ELR (cell line): ENCODE data around the gene NKX1-2.

Experiments used
- DNase-seq: peaks from one replicate; pipeline ENCODE4 v3.0.0-alpha.2; 2015; ENCODE audit warnings: low read depth

The NKX1-2 gene

DNA sequence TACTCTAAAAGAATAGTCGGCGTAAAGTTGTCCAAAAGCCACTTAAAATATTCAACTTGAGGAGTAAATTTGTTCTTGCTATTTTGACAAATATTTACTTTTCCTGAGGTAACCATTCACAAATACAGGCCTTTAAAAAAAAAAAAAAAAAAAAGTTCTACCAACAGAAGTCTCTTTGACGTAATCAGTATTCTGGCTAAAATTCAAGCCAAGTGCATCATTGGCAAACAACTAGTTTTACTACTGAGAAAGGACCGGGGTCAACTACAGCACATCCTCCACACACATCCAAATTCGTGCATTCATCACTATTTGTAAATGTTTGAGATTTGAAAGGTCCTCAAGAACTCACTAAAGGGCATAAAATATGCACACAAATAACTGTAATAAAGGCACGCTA, 33.1 kb downstream of the NKX1-2 start:
- DNase-seq, result no peak

DNA sequence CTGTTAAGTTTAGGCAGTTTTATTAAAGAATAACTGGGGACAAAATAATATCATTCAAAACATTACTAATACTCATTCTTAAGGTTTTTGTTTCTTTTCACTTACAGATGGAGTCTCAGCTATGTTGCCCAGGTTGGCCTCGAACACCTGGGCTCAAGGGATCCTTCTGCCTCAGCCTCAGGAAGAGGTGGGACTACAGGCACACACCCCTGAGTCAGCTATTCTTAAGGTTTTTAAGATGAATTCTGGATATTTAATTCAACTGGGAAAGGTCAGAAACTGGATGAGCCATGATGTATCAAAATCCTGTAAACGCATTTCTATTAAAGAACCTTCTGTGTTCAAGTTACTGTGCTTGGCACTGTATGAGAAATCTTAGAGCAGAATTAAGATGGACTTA, 34.6 kb downstream of the NKX1-2 start:
- no peak for DNase-seq

DNA sequence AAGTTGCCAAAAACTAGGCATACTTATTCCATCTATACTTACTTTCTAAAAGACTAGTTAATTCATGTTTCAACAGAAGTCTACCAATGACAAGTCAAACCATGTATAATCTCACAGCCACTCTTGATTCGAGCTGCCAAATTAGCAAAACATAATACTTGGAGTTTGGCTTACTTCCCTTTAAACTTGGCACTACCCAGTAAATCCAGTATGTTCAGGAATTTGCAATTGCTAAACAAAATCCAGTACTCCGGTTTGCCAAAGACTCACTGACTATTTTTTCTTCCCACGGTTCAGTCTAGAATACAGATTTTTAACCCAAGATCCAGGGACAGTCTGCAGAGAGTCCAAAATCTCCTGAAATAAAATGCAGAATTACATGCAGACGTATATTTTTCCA, 35.8 kb downstream of the NKX1-2 start:
- no peak for DNase-seq

DNA sequence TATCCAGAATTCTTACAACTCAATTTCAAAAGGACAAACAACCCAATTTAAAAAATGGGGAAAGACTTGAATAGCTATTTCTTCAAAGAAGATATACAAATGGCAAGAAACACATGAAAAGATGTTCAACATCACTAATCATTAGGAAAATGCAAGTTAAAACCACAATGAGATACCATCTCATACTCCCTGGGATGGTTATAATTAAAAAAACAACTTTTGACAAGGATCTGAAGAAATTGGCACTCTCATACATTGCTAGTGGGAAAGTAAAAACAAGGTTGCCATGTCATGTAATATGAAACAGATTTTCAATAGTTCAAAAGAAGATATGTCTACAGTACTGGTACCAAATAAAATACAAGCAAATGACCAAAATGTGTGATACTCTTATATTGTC, 40.1 kb downstream of the NKX1-2 start:
- DNase-seq, result no peak

DNA sequence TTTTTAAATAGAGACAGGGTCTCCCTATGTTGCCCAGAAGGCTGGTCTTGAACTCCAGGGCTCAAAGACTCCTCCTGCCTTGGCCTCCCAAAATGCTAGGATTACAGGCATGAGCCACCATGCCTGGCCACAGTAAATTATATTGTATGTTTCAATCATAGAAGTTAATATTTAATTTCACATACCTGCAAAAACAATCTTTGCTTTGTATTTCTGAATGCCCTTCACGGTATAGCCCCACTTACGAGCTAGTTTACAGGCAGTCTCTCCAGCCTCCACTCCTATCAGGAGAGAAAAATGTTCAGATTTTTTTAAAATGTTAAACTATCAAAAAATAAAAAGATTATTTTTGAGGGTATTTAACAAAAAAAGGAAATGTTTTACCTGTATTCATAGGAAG, 41.5 kb downstream of the NKX1-2 start:
- DNase-seq, result no peak

DNA sequence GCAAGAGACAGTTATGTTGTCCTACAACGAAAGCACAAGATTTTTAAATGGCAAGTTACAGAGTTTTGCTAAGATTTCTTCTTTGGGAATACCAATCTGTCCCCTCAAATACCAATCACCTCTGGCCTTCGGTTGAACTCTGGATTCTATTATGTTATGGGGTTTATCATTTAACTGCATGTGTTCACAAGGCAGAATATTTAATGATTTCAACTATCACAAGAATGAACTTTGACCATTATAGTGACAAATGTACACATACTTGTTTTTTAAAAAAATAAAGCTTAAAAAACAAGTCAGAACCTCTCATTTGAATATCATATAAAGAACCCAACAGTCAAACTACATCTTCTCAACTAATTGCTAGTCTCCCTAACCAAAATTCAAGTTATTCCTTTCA, 42.4 kb downstream of the NKX1-2 start:
- no peak for DNase-seq

DNA sequence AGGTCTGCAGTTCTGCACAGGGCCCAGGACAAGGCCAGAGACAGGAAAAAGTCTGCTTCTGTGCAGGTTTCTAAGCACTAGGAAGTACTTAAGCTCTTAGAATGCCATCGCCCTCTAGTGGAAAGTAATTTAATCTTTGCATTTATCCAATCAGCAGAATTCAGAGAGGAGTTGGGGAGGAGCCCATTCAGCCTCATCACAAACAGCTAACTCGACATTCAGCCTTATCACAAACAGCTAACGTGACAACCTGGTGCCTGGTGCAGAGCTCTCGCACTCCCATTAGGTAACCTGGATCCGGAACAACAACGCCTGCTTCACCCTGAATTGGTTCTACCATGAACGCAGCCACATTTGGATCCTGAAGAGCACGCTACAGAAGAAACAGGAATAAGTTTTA, 46.3 kb downstream of the NKX1-2 start:
- peak; percentile 84 for DNase-seq

DNA sequence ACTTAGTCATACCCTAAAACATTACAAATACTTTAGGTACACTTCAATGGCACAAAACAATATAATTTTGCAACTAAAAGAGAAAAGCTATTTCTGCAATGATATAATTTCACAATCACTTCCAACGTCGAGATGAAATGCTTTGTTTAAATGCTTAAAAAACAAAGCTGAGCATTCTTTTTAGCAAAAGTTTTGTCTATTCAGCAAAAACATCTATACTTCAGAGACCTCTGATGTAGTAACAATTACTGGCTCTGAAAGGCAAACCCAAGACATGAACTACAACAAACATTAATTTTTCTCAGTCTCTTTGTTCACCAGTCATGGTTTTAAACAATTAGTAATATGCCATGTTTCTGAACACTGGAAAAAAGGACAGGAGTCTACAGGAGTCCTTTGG, 47.6 kb downstream of the NKX1-2 start:
- DNase-seq, result no peak

DNA sequence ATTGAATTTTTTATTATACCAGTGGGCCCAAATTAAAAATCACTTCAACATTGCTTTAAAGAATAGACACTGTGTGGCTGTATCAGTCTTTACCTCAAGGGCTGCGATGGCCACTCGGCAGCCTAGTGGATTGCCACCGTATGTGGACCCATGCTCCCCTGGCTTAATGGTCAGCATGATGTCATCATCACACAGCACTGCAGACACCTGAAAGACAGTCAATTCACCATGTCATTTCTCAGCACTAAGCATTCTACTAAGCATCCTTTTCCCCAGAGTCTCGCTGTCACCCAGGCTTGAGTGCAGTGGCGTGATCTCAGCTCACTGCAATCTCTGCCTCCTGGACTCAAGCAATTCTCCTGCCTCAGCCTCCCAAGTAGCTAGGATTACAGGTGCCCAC, 48.2 kb downstream of the NKX1-2 start:
- no peak for DNase-seq
